SK-N-SH (cell line): Measurements from ENCODE around the gene ARHGEF6. TPM values are rescaled to one million over a fixed set of nuclear protein-coding genes. Genes with fewer than 3 reads are reported as not detected.

Experiments
- CTCF ChIA-PET: fragments of 300-600, 350-600 bp; formaldehyde crosslinking; extraction: SDS; loops from one replicate; lab custom pipeline; 2021; lab: Yijun Ruan, JAX
- POLR2A ChIA-PET: fragments of 350-600 bp; sonication (Branson Sonifier 250); formaldehyde crosslinking; extraction: SDS; loops from one replicate; lab custom pipeline; 2020; ENCODE audit warnings: antibody characterized with exemption, inconsistent platforms; lab: Yijun Ruan, JAX
- DNase-seq: peaks from one replicate; pipeline ENCODE4 v3.0.0; 2012
- H2AFZ ChIP-seq: fragments of 200-600 bp; sonication (generic); 2 replicates; pipeline ENCODE4 v1.8.1; 2016; ENCODE audit warnings: antibody characterized with exemption, mild to moderate bottlenecking, low read depth
- H3F3A ChIP-seq: fragments of 200-600 bp; sonication (generic); replicated peaks from 2 replicates; pipeline ENCODE3; 2016; ENCODE audit warnings: antibody characterized with exemption, mild to moderate bottlenecking; ENCODE audit not compliant: insufficient read depth
- H3K27ac ChIP-seq, 2 experiments: fragments of 200-500 bp in 1 of 2; fragments of 200-600 bp in 1 of 2; sonication (Bioruptor generic) in 1 of 2; sonication (generic), shearing (Covaris generic) in 1 of 2; 2 replicates each; pipeline versions ENCODE4 v1.5.1 to v1.6.1; 2014 to 2016; ENCODE audit warnings: low read depth in 2 of 2, inconsistent platforms in 1 of 2, low read length in 1 of 2, mild to moderate bottlenecking in 1 of 2, mixed read lengths in 1 of 2
- H3K27me3 ChIP-seq: fragments of 200-600 bp; sonication (generic), shearing (Covaris generic); 2 replicates; pipeline ENCODE4 v1.6.1; 2016; ENCODE audit warnings: mixed run types; ENCODE audit not compliant: insufficient read depth
- H3K36me3 ChIP-seq, 2 experiments: fragments of 200-500 bp in 1 of 2; fragments of 200-600 bp in 1 of 2; sonication (Bioruptor generic) in 1 of 2; sonication (generic) in 1 of 2; replicated peaks in 1 of 2; 2 replicates each; pipeline versions ENCODE3 to v1.5.1; 2014 to 2016; ENCODE audit warnings: low read length in 1 of 2, mild to moderate bottlenecking in 1 of 2; ENCODE audit not compliant: insufficient read depth in 2 of 2, control insufficient read depth in 1 of 2
- H3K4me1 ChIP-seq, 2 experiments: fragments of 200-500 bp in 1 of 2; fragments of 200-600 bp in 1 of 2; sonication (Bioruptor generic) in 1 of 2; sonication (generic), shearing (Covaris generic) in 1 of 2; 2 replicates each; pipeline versions ENCODE4 v1.5.1 to v1.6.1; 2014 to 2016; ENCODE audit warnings: low read depth in 1 of 2, low read length in 1 of 2, mixed run types in 1 of 2; ENCODE audit not compliant: insufficient read depth in 2 of 2, control insufficient read depth in 1 of 2
- H3K4me2 ChIP-seq: fragments of 200-600 bp; sonication (generic), shearing (Covaris generic); 2 replicates; pipeline ENCODE4 v1.6.1; 2017; ENCODE audit warnings: mixed run types
- H3K4me3 ChIP-seq, 2 experiments: fragments of 200-500 bp in 1 of 2; fragments of 200-600 bp in 1 of 2; sonication (Bioruptor generic) in 1 of 2; sonication (generic), shearing (Covaris generic) in 1 of 2; 2 replicates each; pipeline versions ENCODE4 v1.5.1 to v1.8.1; 2014 to 2016; ENCODE audit warnings: low read depth in 2 of 2, inconsistent platforms in 1 of 2, low read length in 1 of 2, mild to moderate bottlenecking in 1 of 2, mixed read lengths in 1 of 2, moderate library complexity in 1 of 2
- H3K79me2 ChIP-seq: fragments of 200-600 bp; sonication (generic); 2 replicates; pipeline ENCODE4 v1.8.1; 2017; ENCODE audit warnings: mild to moderate bottlenecking; ENCODE audit not compliant: insufficient read depth
- H3K9ac ChIP-seq: fragments of 200-600 bp; sonication (generic); 2 replicates; pipeline ENCODE4 v1.6.1; 2017; ENCODE audit warnings: mixed run types
- H3K9me2 ChIP-seq: fragments of 200-600 bp; sonication (generic); 2 replicates; pipeline ENCODE4 v1.6.1; 2017; ENCODE audit warnings: mixed run types
- H3K9me3 ChIP-seq: fragments of 200-600 bp; sonication (generic); 2 replicates; pipeline ENCODE4 v1.6.1; 2017; ENCODE audit warnings: mixed run types, mild to moderate bottlenecking, moderate library complexity
- H4K20me1 ChIP-seq: fragments of 200-600 bp; sonication (generic); 2 replicates; pipeline ENCODE4 v1.6.1; 2017; ENCODE audit warnings: mild to moderate bottlenecking, mixed run types; ENCODE audit not compliant: insufficient read depth
- EP300 ChIP-seq, 2 experiments: IDR thresholded peaks; 2 replicates each; pipeline versions ENCODE4 v1.4.0 to v1.6.1; 2012; ENCODE audit warnings: borderline replicate concordance in 1 of 2, low read depth in 1 of 2, low read length in 1 of 2
- FOSL2 ChIP-seq: IDR thresholded peaks from 2 replicates; pipeline ENCODE4 v1.4.0; 2012; ENCODE audit warnings: low read depth, mild to moderate bottlenecking, moderate library complexity, borderline replicate concordance
- GABPA ChIP-seq: IDR thresholded peaks from 2 replicates; pipeline ENCODE4 v1.4.0; 2012; ENCODE audit warnings: low read depth, mild to moderate bottlenecking
- IRF3 ChIP-seq: fragments of 150-350 bp; IDR thresholded peaks from 2 replicates; pipeline ENCODE4 v1.6.1; 2016; ENCODE audit warnings: mild to moderate bottlenecking, low read depth, low read length
- MEF2A ChIP-seq: IDR thresholded peaks from 2 replicates; pipeline ENCODE4 v1.4.0; 2012; ENCODE audit warnings: low read depth, borderline replicate concordance
- MXI1 ChIP-seq: IDR thresholded peaks from 2 replicates; pipeline ENCODE4 v1.6.1; 2012; ENCODE audit warnings: mild to moderate bottlenecking, low read depth, low read length, improper control_type of control experiment
- NFIC ChIP-seq: IDR thresholded peaks from 2 replicates; pipeline ENCODE4 v1.4.0; 2012; ENCODE audit warnings: borderline replicate concordance
- RAD21 ChIP-seq: IDR thresholded peaks from 2 replicates; pipeline ENCODE4 v1.6.1; 2012; ENCODE audit warnings: mild to moderate bottlenecking, low read length
- RCOR1 ChIP-seq: fragments of 150-350 bp; IDR thresholded peaks from 2 replicates; pipeline ENCODE4 v1.6.1; 2017; ENCODE audit warnings: antibody characterized with exemption, low read length
- SMC3 ChIP-seq: IDR thresholded peaks from 2 replicates; pipeline ENCODE4 v1.6.1; 2012; ENCODE audit warnings: low read depth, low read length, improper control_type of control experiment
- TCF12 ChIP-seq: IDR thresholded peaks from 2 replicates; pipeline ENCODE4 v1.4.0; 2012
- WGBS: methylation state at CpG from one replicate; pipeline ENCODE4 v1.1.6; 2017; ENCODE audit warnings: low lambda C conversion rate; 5-methylcytosine and 5-hydroxymethylcytosine counted together
- polyA plus RNA-seq, 3 experiments: library from polyadenylated mRNA; depleted of rRNA; stranded (reverse); fragments of >200 nt; gene quantifications; 2 replicates each; pipeline ENCODE4 v1.2.3, GENCODE V29; 2012
- TF ChIP-seq, protein P1 (sequence below): IDR thresholded peaks from 2 replicates; pipeline ENCODE4; 2012

Gene ARHGEF6
- polyA plus RNA-seq, 1 of the 3 experiments (the other 2 are of a cell fraction), result 2.7 TPM

DNA sequence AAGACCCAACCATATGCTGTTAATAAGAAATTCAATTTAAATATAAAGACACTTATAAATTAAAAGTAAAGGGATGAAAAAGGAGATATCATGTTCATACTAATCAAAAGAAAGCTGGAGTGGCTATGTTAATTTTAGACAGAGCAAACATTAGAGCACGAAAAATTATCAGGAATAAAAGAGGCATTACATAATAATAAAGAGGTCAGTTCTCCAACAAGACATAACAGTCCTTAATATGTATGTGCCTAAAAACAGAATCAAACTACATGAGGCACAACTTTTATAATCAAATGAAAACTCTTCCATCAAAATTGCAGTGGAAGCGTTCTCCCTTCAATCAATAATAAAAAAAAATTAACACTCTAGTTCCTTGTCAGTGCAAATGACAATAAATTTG lies 62.6 kb downstream of the ARHGEF6 start:
- H3K36me3 ChIP-seq, result no peaks in the 10 kb centered on the region
- H3K79me2 ChIP-seq, result no peaks in the 10 kb centered on the region
- no peak overlapping the region for H3K27ac ChIP-seq
- H3K9ac ChIP-seq, result no peak overlapping the region
- TF ChIP-seq GABPA, result no peak
- TF ChIP-seq, protein P1, sequence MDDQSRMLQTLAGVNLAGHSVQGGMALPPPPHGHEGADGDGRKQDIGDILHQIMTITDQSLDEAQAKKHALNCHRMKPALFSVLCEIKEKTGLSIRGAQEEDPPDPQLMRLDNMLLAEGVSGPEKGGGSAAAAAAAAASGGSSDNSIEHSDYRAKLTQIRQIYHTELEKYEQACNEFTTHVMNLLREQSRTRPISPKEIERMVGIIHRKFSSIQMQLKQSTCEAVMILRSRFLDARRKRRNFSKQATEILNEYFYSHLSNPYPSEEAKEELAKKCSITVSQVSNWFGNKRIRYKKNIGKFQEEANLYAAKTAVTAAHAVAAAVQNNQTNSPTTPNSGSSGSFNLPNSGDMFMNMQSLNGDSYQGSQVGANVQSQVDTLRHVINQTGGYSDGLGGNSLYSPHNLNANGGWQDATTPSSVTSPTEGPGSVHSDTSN, result no peak
- no peak for TF ChIP-seq MXI1
- TF ChIP-seq MEF2A, result no peak
- no peak for TF ChIP-seq FOSL2
- no peak for TF ChIP-seq RAD21
- H3K4me3 ChIP-seq, result no peak overlapping the region
- ChIA-PET CTCF (interaction anchor here (1.6 kb wide), 1 partner anchor 10 kb away, joined by 5 read pairs; no protein-coding TSS in a partner anchor), POLR2A (no interaction called here)
- H3K4me1 ChIP-seq, result no peaks in the 10 kb centered on the region; a peak in 1 of 4 replicates
- no peaks in the 10 kb centered on the region for H3F3A ChIP-seq
- no peak for DNase-seq
- no peaks in the 10 kb centered on the region for H3K9me3 ChIP-seq
- WGBS, result 56% methylated on average over 2 of the region's 2 CpGs
- no peak overlapping the region for H2AFZ ChIP-seq
- no peak overlapping the region for H3K4me2 ChIP-seq
- H3K27me3 ChIP-seq, result no peaks in the 10 kb centered on the region
- H3K9me2 ChIP-seq, result 0 out of 2 replicates have a peak, but pooled peaks cover 3% of the 10 kb centered on the region
- no peaks in the 10 kb centered on the region for H4K20me1 ChIP-seq

DNA sequence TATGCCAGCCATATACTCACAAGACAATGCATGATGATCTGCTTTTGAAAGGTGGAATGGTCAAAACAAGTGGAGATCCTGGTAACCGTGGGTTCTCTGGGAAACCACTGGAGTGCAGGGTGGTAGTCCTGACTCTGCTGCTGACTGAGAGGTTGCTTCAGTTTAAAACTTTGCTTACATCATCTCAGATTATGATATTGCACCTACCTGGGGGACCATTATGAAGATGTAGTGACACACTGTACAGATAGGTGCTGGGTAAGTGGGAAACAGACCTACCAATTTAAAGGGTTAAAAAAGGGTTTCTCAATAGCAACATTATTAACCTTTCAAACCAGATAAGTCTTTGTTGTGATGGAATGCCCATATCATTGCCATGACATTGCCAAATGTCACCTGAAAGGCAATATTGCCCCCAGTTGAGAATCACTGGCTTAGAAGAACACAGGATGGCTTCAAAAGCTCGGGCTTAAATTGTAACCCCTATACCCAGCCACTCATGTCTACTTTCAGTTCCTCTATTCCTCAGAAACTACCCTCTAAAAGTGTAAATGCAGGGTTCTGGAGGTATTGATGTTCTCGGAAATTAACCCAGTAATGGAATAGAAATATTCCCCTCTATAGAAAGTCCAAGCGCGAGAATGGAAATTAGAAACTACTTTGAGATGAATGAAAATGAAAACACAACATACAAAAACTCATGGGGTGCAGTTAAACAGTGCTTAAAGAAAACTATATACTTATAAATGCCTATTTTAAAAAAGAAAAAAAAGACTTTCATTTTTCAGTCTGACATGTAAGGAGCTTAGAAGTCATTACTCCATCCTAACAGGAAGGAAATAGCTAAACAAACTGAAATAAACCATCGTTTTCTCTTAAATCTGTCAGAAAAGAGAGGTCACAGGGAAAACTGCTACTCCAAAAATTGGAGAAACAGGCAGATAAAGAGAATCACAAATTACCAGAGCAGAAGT lies 65.8 kb downstream of the ARHGEF6 start:
- H3K9me2 ChIP-seq, result 0 out of 2 replicates have a peak, but pooled peaks cover 3% of the 10 kb centered on the region
- no peaks in the 10 kb centered on the region for H3K79me2 ChIP-seq
- H3F3A ChIP-seq, result no peaks in the 10 kb centered on the region
- H4K20me1 ChIP-seq, result no peaks in the 10 kb centered on the region
- no peaks in the 10 kb centered on the region for H3K27me3 ChIP-seq
- no peak overlapping the region for H3K4me2 ChIP-seq
- H3K4me1 ChIP-seq, result no peaks in the 10 kb centered on the region; a peak in 1 of 4 replicates
- DNase-seq, result no peak
- H3K36me3 ChIP-seq, result no peaks in the 10 kb centered on the region
- ChIA-PET POLR2A (no interaction called here), CTCF (interaction anchor here (1.3 kb wide), 1 partner anchor 210 kb away, joined by 4 read pairs; no protein-coding TSS in a partner anchor)
- no peak overlapping the region for H3K9ac ChIP-seq
- no peak overlapping the region for H3K27ac ChIP-seq
- TF ChIP-seq EP300 (IDR thresholded peaks at IDR 0.05; ENCODE audit: borderline replicate concordance in 1 of 2, low read depth in 1 of 2, low read length in 1 of 2), result no peak
- no peak for TF ChIP-seq TCF12
- no peak for TF ChIP-seq RCOR1
- no peak for TF ChIP-seq SMC3
- TF ChIP-seq GABPA, result no peak
- TF ChIP-seq NFIC, result no peak
- TF ChIP-seq RAD21, result no peak
- no peak for TF ChIP-seq IRF3
- no peak overlapping the region for H2AFZ ChIP-seq
- H3K9me3 ChIP-seq, result no peaks in the 10 kb centered on the region
- no peak overlapping the region for H3K4me3 ChIP-seq
- 30% methylated on average over 6 of the region's 6 CpGs for WGBS
